Measurements from ENCODE around the gene CYGB.

DNA sequence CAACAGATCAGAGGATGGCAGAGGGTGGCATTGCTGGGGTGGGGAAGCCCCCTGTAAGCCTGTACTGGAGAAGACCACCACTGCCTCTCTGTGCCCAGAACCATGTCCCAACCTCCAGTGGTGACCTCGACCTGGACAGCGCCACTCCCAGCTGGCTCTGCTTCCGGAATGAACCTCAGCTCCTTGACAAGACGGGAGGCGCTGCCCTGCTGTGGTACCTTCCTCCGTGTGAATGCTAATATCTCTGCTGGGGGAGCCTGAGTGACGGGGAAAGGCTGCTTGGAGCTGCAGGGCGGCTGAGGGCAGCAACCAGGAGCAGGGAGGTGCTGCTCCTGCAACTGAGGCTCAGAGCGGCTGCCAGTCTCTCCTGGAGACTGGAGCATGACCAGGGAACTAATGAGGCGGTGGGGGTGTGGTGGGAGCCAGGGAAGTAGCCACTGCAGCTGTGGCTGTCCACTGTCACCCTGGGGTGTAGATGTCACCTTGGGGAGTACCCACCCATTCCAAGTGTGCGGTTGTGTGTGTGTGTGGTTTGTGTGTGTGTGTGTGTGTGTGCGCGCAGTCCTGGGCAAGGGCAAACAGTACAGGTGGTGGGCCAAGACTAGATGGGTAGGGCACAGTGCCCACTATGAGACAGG lies 8.5 kb upstream of the CYGB start:
- TF ChIP-seq, protein P1, sequence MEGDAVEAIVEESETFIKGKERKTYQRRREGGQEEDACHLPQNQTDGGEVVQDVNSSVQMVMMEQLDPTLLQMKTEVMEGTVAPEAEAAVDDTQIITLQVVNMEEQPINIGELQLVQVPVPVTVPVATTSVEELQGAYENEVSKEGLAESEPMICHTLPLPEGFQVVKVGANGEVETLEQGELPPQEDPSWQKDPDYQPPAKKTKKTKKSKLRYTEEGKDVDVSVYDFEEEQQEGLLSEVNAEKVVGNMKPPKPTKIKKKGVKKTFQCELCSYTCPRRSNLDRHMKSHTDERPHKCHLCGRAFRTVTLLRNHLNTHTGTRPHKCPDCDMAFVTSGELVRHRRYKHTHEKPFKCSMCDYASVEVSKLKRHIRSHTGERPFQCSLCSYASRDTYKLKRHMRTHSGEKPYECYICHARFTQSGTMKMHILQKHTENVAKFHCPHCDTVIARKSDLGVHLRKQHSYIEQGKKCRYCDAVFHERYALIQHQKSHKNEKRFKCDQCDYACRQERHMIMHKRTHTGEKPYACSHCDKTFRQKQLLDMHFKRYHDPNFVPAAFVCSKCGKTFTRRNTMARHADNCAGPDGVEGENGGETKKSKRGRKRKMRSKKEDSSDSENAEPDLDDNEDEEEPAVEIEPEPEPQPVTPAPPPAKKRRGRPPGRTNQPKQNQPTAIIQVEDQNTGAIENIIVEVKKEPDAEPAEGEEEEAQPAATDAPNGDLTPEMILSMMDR (conservative IDR thresholded peaks at IDR 0.05; ENCODE audit: low read length) = no peak
- TF ChIP-seq EZH2phosphoT487 (IDR thresholded peaks at IDR 0.05; ENCODE audit: borderline replicate concordance, low read depth, low read length) = no peak
